H1 (cell line): ENCODE measurements around the gene SUOX. TPM values are rescaled to one million over a fixed set of nuclear protein-coding genes. Genes with fewer than 3 reads are reported as not detected.

Experiments used
- EZH2 ChIP-seq: fragments of 200-600 bp; sonication (generic); IDR thresholded peaks from 2 replicates; pipeline ENCODE4 v1.7.1; 2012; ENCODE audit warnings: low read depth, mild to moderate bottlenecking, moderate library complexity, low read length, inconsistent platforms; ENCODE audit not compliant: severe bottlenecking
- TBP ChIP-seq: IDR thresholded peaks from 2 replicates; pipeline ENCODE4 v1.6.1; 2011; ENCODE audit warnings: low read depth, low read length, improper control_type of control experiment
- polyA plus RNA-seq, 7 experiments: library from polyadenylated mRNA; depleted of rRNA in 3 of 7; stranded (reverse) in 5 of 7; unstranded in 2 of 7; fragments of >200 nt in 5 of 7; fragments of 200-250 nt in 2 of 7; gene quantifications; 1 replicate in 5 of 7; 2 replicates in 1 of 7; 4 replicates in 1 of 7; pipeline versions ENCODE4 v1.2.1 to v1.2.3, GENCODE V29; 2011 to 2013; ENCODE audit warnings: missing spikeins in 2 of 7, mixed read lengths in 2 of 7
- total RNA-seq: library from RNA; stranded (reverse); fragmentation: NEBNext Ultra II Directional; extraction: Animal tissue kit (Norgen Biotek cat#: 25700); gene quantifications from 2 replicates; pipeline ENCODE4 v1.2.1, GENCODE V29; 2021

SUOX gene
- total and polyA plus RNA-seq, 2 of the 8 experiments (the other 6 are each of a cell fraction or from before 2014, with no cell fraction given): 22.5 to 31.3 TPM

GRCh38 chr12:56040151-56040550 lies 43.1 kb downstream of the SUOX start (continued):
- TF ChIP-seq EZH2 (no peak), TBP (no peak)
